Stimulated activated memory B cell treated with anti-CD40 and anti-IgM and Interleukin-4, amounts not matched to agents 10 μg/mL and 1 μg/mL and 100 μg/mL, for 72 hours (primary cell): ENCODE measurements around the gene PBX1.

ENCODE experiments used
- ATAC-seq: fragments of 150-1000 bp; cut with Tn5 transposase; 2 replicates; pipeline ENCODE4 v1.10.0; 2021
- H3K27ac Mint-ChIP-seq: one replicate; pipeline ENCODE4 v1.8.0; 2022; ENCODE audit warnings: mild to moderate bottlenecking, mixed read lengths
- H3K27me3 Mint-ChIP-seq: one replicate; pipeline ENCODE4 v1.8.0; 2022; ENCODE audit warnings: mixed read lengths
- H3K36me3 Mint-ChIP-seq: one replicate; pipeline ENCODE4 v1.8.0; 2022; ENCODE audit warnings: mixed read lengths
- H3K4me1 Mint-ChIP-seq: one replicate; pipeline ENCODE4 v1.8.0; 2022; ENCODE audit warnings: mixed read lengths
- H3K4me3 Mint-ChIP-seq: one replicate; pipeline ENCODE4 v1.8.0; 2022; ENCODE audit warnings: mild to moderate bottlenecking, moderate library complexity, mixed read lengths
- H3K9me3 Mint-ChIP-seq: one replicate; pipeline ENCODE4 v1.8.0; 2022; ENCODE audit warnings: mixed read lengths

The PBX1 gene

GRCh38 chr1:164611754-164612642, 53.0 kb downstream of the PBX1 start:
- Mint-ChIP-seq H3K4me1 (no peaks in the 10 kb centered on the region), H3K27ac (no peak overlapping the region), H3K36me3 (no peaks in the 10 kb centered on the region), H3K4me3 (no peak overlapping the region), H3K27me3 (no peaks in the 10 kb centered on the region), H3K9me3 (no peaks in the 10 kb centered on the region)
- no peak for ATAC-seq

GRCh38 chr1:164613176-164613575, 54.2 kb downstream of the PBX1 start:
- Mint-ChIP-seq H3K27me3 (no peaks in the 10 kb centered on the region), H3K27ac (no peak overlapping the region), H3K9me3 (no peaks in the 10 kb centered on the region), H3K36me3 (no peaks in the 10 kb centered on the region), H3K4me3 (no peak overlapping the region), H3K4me1 (no peaks in the 10 kb centered on the region)
- no peak for ATAC-seq

- ATAC-seq, result no peak
- no peaks in the 10 kb centered on the region for H3K4me1 Mint-ChIP-seq
- H3K9me3 Mint-ChIP-seq, result no peaks in the 10 kb centered on the region
- H3K36me3 Mint-ChIP-seq, result no peaks in the 10 kb centered on the region
- H3K27ac Mint-ChIP-seq, result no peak overlapping the region
- no peaks in the 10 kb centered on the region for H3K27me3 Mint-ChIP-seq
- no peak overlapping the region for H3K4me3 Mint-ChIP-seq
These were observed 55.3 kb downstream of the PBX1 start for GRCh38 chr1:164614316-164614715.

- H3K27me3 Mint-ChIP-seq, result no peaks in the 10 kb centered on the region
- no peaks in the 10 kb centered on the region for H3K9me3 Mint-ChIP-seq
- H3K4me1 Mint-ChIP-seq, result no peaks in the 10 kb centered on the region
- H3K27ac Mint-ChIP-seq, result no peak overlapping the region
- no peak overlapping the region for H3K4me3 Mint-ChIP-seq
- no peak for ATAC-seq
- H3K36me3 Mint-ChIP-seq, result no peaks in the 10 kb centered on the region
These were observed 58.6 kb downstream of the PBX1 start for GRCh38 chr1:164617377-164618201.

- ATAC-seq, result no peak
- no peak overlapping the region for H3K4me3 Mint-ChIP-seq
- no peak overlapping the region for H3K27ac Mint-ChIP-seq
- H3K27me3 Mint-ChIP-seq, result no peaks in the 10 kb centered on the region
- H3K4me1 Mint-ChIP-seq, result no peaks in the 10 kb centered on the region
- H3K36me3 Mint-ChIP-seq, result no peaks in the 10 kb centered on the region
- no peaks in the 10 kb centered on the region for H3K9me3 Mint-ChIP-seq
These were observed 59.2 kb downstream of the PBX1 start for GRCh38 chr1:164618202-164618564.

- peaks cover 4% of the 10 kb centered on the region for H3K9me3 Mint-ChIP-seq
- H3K4me1 Mint-ChIP-seq, result no peaks in the 10 kb centered on the region
- no peaks in the 10 kb centered on the region for H3K36me3 Mint-ChIP-seq
- H3K27me3 Mint-ChIP-seq, result no peaks in the 10 kb centered on the region
- no peak for ATAC-seq
- H3K27ac Mint-ChIP-seq, result no peak overlapping the region
- H3K4me3 Mint-ChIP-seq, result no peak overlapping the region
These were observed 60.2 kb downstream of the PBX1 start for GRCh38 chr1:164619006-164619784.

- Mint-ChIP-seq H3K36me3 (no peaks in the 10 kb centered on the region), H3K27me3 (no peaks in the 10 kb centered on the region), H3K9me3 (peaks cover 4% of the 10 kb centered on the region), H3K27ac (no peak overlapping the region), H3K4me1 (no peaks in the 10 kb centered on the region), H3K4me3 (no peak overlapping the region)
- no peak for ATAC-seq
These were observed 63.3 kb downstream of the PBX1 start for GRCh38 chr1:164622068-164622845.

- no peaks in the 10 kb centered on the region for H3K4me1 Mint-ChIP-seq
- no peaks in the 10 kb centered on the region for H3K27me3 Mint-ChIP-seq
- no peak for ATAC-seq
- H3K4me3 Mint-ChIP-seq, result no peak overlapping the region
- no peaks in the 10 kb centered on the region for H3K36me3 Mint-ChIP-seq
- peaks cover 4% of the 10 kb centered on the region for H3K9me3 Mint-ChIP-seq
- no peak overlapping the region for H3K27ac Mint-ChIP-seq
These were observed 64.8 kb downstream of the PBX1 start for GRCh38 chr1:164623805-164624204.

- Mint-ChIP-seq H3K9me3 (peaks cover 4% of the 10 kb centered on the region), H3K27ac (no peak overlapping the region), H3K4me3 (no peak overlapping the region), H3K36me3 (no peaks in the 10 kb centered on the region), H3K4me1 (no peaks in the 10 kb centered on the region), H3K27me3 (no peaks in the 10 kb centered on the region)
- no peak for ATAC-seq
These were observed 65.4 kb downstream of the PBX1 start for GRCh38 chr1:164624400-164624799.

- no peaks in the 10 kb centered on the region for H3K4me1 Mint-ChIP-seq
- H3K9me3 Mint-ChIP-seq, result peaks cover 4% of the 10 kb centered on the region
- no peaks in the 10 kb centered on the region for H3K27me3 Mint-ChIP-seq
- no peak for ATAC-seq
- no peaks in the 10 kb centered on the region for H3K36me3 Mint-ChIP-seq
- H3K4me3 Mint-ChIP-seq, result no peak overlapping the region
- no peak overlapping the region for H3K27ac Mint-ChIP-seq
These were observed 66.1 kb downstream of the PBX1 start for GRCh38 chr1:164625004-164625617.

GRCh38 chr1:164628772-164629171, 69.8 kb downstream of the PBX1 start:
- H3K27ac Mint-ChIP-seq, result no peak overlapping the region
- peaks cover under 1% of the 10 kb centered on the region for H3K9me3 Mint-ChIP-seq
- H3K27me3 Mint-ChIP-seq, result no peaks in the 10 kb centered on the region
- no peak for ATAC-seq
- H3K4me3 Mint-ChIP-seq, result no peak overlapping the region
- H3K4me1 Mint-ChIP-seq, result no peaks in the 10 kb centered on the region
- no peaks in the 10 kb centered on the region for H3K36me3 Mint-ChIP-seq

- H3K9me3 Mint-ChIP-seq, result no peaks in the 10 kb centered on the region
- H3K27ac Mint-ChIP-seq, result no peak overlapping the region
- no peaks in the 10 kb centered on the region for H3K27me3 Mint-ChIP-seq
- no peak overlapping the region for H3K4me3 Mint-ChIP-seq
- H3K4me1 Mint-ChIP-seq, result no peaks in the 10 kb centered on the region
- ATAC-seq, result no peak
- no peaks in the 10 kb centered on the region for H3K36me3 Mint-ChIP-seq
These were observed 71.0 kb downstream of the PBX1 start for GRCh38 chr1:164629971-164630370.

GRCh38 chr1:164630626-164631396, 71.8 kb downstream of the PBX1 start:
- no peak for ATAC-seq
- Mint-ChIP-seq H3K4me1 (no peaks in the 10 kb centered on the region), H3K27me3 (no peaks in the 10 kb centered on the region), H3K9me3 (no peaks in the 10 kb centered on the region), H3K27ac (no peak overlapping the region), H3K4me3 (no peak overlapping the region), H3K36me3 (no peaks in the 10 kb centered on the region)

GRCh38 chr1:164631751-164632150, 72.8 kb downstream of the PBX1 start:
- H3K36me3 Mint-ChIP-seq, result no peaks in the 10 kb centered on the region
- H3K4me3 Mint-ChIP-seq, result no peak overlapping the region
- no peaks in the 10 kb centered on the region for H3K27me3 Mint-ChIP-seq
- H3K9me3 Mint-ChIP-seq, result no peaks in the 10 kb centered on the region
- H3K27ac Mint-ChIP-seq, result no peak overlapping the region
- H3K4me1 Mint-ChIP-seq, result no peaks in the 10 kb centered on the region
- no peak for ATAC-seq
